GM21390 (cell line): ENCODE measurements around the gene JAZF1.

ENCODE experiments used
- ATAC-seq: cut with Tn5 transposase; IDR thresholded peaks from one replicate; pipeline ENCODE4 v1.9.1; 2021; ENCODE audit not compliant: unreplicated experiment

The JAZF1 gene

GRCh38 chr7:27921081-27921836 is 259.3 kb downstream of the JAZF1 start:
- no peak for ATAC-seq

GRCh38 chr7:27920281-27920946 is 260.2 kb downstream of the JAZF1 start:
- ATAC-seq = no peak

DNA sequence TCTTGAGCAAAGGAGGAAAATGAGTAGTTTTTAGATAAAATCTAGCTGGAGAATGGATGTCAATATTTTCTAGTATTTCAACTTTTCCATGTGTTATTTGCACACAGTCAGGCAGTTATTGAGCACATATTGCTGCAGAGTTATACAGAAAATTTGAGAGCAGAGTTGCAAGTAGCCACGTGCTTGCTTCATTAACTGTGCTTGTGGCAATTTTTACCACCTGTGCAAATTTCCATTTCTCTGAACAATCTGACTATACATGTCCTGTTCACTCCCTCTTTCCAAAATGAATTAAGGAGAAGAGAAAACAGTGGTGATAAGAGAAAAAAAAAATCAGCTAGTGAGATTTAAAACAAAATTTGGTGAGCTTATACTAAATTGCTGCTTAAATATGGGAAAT is 262.1 kb downstream of the JAZF1 start:
- ATAC-seq = no peak

DNA sequence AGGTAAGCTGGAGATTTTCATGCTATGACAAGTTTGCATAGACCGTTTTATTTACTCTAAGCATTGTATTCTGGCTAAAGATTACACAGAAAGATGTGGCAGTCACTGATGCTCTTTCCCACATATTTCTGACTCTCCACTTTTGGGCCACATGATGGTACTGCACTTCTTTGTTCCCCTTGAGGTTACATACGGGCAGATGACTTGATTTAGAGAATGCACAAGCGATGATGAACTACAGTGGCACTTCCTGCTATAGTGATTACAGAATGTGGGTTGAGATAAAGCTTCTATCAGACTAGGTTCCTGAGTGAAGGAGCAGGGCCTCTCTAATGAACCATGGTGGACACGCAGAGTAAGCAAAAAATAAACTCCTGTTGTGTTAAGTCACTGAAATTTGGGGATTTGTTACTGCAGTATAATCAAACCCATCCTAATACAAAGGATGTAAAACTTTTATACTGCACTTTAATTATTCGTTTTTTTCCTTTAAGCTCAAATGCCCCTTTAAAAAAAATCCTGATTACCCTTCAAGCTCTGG is 262.8 kb downstream of the JAZF1 start:
- ATAC-seq = no peak

DNA sequence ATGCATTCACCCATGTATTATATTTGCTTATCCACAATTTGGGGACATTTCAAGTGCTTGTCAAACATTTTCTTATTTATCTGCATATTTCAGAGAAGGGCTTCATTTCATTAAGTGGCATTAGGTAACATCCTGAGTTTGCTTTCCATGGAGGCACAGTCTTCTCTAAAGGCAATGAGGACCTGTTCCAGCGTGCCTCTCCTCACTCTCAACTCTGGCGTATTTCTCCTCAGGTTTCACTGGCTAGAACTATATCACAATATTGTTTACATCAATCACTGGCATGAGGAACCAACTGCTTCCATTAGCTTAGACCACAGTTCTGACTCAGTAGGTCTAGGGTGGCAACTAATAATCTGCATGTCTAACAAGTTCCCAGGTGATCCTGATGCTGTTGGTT is 263.5 kb downstream of the JAZF1 start:
- ATAC-seq = no peak

DNA sequence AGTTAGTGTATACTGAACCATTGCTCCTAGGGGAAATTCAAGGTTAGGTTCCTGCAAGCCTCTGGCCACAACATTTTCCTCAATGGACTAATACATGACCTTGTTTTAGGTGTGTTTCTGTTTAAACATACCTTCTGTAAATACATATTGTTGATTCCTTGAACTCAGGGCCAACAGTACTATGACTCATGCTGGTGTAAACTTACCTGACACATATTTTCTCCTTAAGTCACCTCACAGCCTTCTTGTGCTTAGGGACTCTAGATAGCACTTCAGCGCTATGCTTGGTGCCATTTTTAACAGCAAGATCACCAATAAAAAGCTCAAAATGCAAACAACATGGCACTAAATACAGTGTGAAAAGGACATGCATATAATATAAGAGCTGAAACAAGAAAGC is 264.2 kb downstream of the JAZF1 start:
- ATAC-seq = no peak

GRCh38 chr7:27914409-27914808 is 266.2 kb downstream of the JAZF1 start:
- ATAC-seq = no peak

GRCh38 chr7:27912751-27913150 is 267.8 kb downstream of the JAZF1 start:
- no peak for ATAC-seq

DNA sequence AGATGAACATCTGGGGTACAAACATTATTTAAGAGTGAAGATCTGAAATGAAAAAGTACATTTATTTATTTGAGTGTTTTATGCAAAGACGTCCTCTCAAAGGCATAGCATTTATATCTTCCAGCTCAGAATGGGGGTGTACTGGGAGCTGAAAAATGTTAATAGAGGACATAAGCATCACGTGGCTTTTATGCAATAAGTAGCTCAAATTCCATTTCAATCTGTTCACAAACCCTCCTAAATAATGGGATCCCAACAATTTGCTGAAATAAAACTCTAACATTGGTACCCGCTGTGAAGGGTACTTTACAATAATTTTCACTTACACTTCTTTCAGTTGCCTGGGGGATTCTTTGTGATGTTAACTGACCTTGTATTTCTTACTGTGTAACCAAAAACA is 268.7 kb downstream of the JAZF1 start:
- no peak for ATAC-seq

GRCh38 chr7:27910326-27910725 is 270.3 kb downstream of the JAZF1 start:
- no peak for ATAC-seq

DNA sequence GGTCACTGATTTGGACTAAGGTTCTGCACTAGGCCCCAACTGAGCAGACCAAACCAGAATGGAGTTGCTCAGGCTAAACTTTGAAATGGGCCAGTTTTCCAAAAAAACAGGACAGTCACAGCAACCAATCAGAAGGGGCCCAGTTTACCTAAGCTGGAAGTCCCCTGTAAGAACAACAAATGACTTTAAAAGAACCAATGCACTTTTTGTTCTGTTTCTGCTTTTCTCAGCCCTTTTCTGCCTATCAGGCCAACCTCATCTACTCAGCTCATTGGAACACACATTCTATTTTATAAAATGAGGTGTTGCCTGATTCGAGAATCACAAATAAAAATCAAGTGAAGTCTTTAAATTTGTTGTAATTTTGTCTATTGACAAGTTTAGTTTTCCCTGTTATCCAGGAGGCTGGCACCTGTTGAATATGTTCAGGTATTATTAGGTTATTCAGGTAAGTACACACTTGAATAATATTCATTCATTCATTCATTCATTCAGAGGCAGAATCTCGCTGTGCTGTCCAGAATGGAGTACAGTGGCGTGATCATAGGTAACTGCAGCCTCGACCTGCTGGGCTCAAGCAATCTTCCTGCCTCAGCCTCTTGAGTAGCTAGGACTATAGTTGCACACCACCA is 271.9 kb downstream of the JAZF1 start:
- ATAC-seq = no peak

GRCh38 chr7:27906385-27907091 is 274.1 kb downstream of the JAZF1 start:
- ATAC-seq = no peak

- ATAC-seq = no peak
Measured at GRCh38 chr7:27905951-27906350, 274.6 kb downstream of the JAZF1 start.

DNA sequence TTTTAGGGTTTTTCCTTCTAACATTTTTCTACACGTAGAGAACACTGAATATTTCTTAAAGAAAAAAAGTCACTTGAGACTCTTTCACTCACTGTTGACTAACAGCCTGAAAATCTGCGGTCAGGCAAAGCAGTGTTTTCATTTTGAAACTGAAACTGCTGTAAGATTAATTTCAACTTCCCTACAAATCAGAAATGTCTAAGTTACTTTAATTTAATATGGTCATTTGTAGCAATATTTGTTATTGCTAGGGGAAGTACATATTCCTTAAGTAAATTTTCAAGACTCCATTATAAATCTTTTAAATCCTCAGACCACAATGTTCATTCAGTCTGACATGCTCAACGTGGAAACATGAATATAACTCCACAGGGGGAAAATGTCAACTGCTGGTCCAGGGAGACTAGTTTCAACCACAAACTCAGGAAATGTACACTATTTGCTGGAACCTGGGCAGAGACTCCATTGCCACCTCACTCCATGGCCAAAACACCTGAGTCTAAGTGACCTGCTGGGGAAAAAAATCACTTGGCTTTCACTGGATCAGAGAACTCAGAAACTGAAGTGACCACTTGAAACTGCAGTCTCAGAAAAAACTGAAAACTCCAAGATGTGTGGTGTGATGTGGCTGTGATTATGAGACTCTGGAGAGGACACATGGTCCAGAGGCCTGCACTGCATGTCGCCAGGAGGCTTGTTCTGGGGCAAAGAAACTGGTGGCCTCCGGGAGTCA is 279.4 kb downstream of the JAZF1 start:
- peak; percentile 94 for ATAC-seq

DNA sequence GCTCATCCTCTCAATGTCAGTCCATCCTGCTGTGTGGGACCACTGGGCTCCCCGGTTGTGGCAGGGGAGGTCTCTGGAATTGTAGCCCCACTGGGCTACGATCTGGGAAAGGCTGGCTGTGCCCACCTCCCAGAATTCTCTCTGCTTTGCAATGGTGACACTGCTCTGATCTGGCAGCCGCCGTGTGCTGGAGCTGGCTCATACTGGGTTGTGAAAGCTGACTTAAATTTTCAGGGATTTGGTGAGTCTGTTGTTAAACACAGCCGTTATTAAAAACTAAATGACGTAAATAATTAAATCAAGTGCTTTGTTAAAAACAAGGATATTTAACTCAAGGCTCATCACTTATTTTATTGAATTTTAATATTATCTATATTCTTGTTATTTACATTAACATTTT is 280.6 kb downstream of the JAZF1 start:
- no peak for ATAC-seq

GRCh38 chr7:27899601-27900000 is 281.0 kb downstream of the JAZF1 start:
- ATAC-seq = no peak

GRCh38 chr7:27897441-27897847 is 283.2 kb downstream of the JAZF1 start:
- ATAC-seq = no peak

DNA sequence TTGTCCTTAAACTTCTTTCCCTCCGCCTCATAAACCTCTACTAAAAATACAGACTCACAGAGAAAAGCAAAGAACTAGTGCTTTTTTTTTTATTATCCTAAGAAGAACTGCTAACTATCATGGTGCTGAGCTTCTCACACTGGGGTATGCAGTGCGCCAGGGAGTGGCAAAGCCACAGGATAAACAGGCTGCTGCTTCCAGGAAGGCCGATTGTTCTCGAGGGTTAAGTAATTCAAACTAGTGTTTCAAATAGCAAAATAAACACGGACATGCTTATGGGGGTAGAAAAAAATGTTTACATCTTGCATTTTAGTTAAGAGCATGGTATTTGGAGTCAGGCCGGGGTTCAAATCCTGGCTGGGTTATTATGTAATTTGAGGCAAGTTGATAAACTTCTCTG is 283.6 kb downstream of the JAZF1 start:
- no peak for ATAC-seq

GRCh38 chr7:27895551-27895950 is 285.0 kb downstream of the JAZF1 start:
- no peak for ATAC-seq

DNA sequence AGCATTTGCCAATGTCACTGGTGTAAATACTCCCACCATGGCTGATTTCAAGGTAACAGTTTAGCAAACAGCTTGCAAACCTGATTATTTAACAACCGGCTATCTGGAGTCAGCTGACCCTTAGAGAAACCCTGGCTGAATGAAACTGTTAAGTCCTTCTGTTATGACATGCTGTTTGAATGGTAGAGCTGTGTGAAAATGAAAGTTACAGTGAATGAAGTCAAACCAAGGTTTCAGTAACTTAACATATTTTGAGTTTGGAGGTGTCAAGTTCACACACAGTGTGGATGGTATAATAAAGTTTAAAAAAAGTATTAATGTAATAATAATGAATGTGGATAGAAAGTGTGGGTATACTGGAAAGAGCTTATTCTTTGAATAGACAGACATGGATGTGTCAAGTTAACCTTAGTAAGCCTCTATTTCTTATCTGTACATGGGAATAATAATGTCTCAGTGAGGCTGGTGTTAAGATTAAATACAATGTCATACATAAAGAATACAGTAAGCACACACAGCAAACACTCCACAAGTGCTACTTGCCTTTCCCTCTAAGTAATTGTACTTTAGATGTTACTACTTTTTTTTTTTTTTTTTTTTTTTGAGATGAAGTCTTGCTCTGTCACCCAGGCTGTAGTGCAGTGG is 290.3 kb downstream of the JAZF1 start:
- ATAC-seq = peak; percentile 100
